Testis (tissue), 2 donors: ENCODE results near the gene NUCB1.

Source experiments
- CTCF ChIP-seq, 3 experiments: fragments of 450-650 bp in 2 of 3; fragments of 200-600 bp in 1 of 3; sonication (generic) in 1 of 3; IDR thresholded peaks; one replicate each; pipeline ENCODE4 v1.5.1; 2016 to 2019; ENCODE audit warnings: antibody characterized with exemption in 3 of 3, mild to moderate bottlenecking in 2 of 3, moderate library complexity in 1 of 3
- POLR2A ChIP-seq: fragments of 450-650 bp; IDR thresholded peaks from one replicate; pipeline ENCODE4 v1.6.1; 2017; ENCODE audit warnings: antibody characterized with exemption, mild to moderate bottlenecking, moderate library complexity

GRCh38 chr19:48933382-48933932 is 33.3 kb downstream of the NUCB1 start, which contains the start of gene DHDH:
- TF ChIP-seq CTCF (IDR thresholded peaks at IDR 0.05), result no peak
- no peak for TF ChIP-seq POLR2A
